HEK293 (cell line): ENCODE measurements around the gene RASGRP3.

ENCODE experiments used
- MYNN ChIP-seq: fragments of 450-650 bp; formaldehyde crosslinking; IDR thresholded peaks from 2 replicates; pipeline ENCODE4 v1.5.1; 2016; ENCODE audit warnings: missing biosample characterization, missing genetic modification characterization, borderline replicate concordance
- PRDM1 ChIP-seq: fragments of 450-650 bp; formaldehyde crosslinking; IDR thresholded peaks from 2 replicates; pipeline ENCODE4; 2016; ENCODE audit warnings: missing biosample characterization, missing genetic modification characterization
- SP7 ChIP-seq: fragments of 450-650 bp; formaldehyde crosslinking; IDR thresholded peaks from 2 replicates; pipeline ENCODE4 v1.5.1; 2016; ENCODE audit warnings: missing biosample characterization, missing genetic modification characterization
- WT1 ChIP-seq: fragments of 450-650 bp; formaldehyde crosslinking; IDR thresholded peaks from 2 replicates; pipeline ENCODE4 v1.5.1; 2016; ENCODE audit warnings: missing biosample characterization, missing genetic modification characterization
- YY1 ChIP-seq: fragments of 450-650 bp; formaldehyde crosslinking; IDR thresholded peaks from 2 replicates; pipeline ENCODE4 v1.5.1; 2018; ENCODE audit warnings: missing biosample characterization, missing genetic modification characterization
- ZBTB1 ChIP-seq: fragments of 450-650 bp; formaldehyde crosslinking; IDR thresholded peaks from 2 replicates; pipeline ENCODE4 v1.5.1; 2016; ENCODE audit warnings: missing biosample characterization, missing genetic modification characterization
- ZBTB21 ChIP-seq: fragments of 450-650 bp; formaldehyde crosslinking; IDR thresholded peaks from 2 replicates; pipeline ENCODE4 v1.5.1; 2017; ENCODE audit warnings: missing biosample characterization, missing genetic modification characterization
- ZBTB8A ChIP-seq: fragments of 450-650 bp; formaldehyde crosslinking; IDR thresholded peaks from 2 replicates; pipeline ENCODE4 v1.5.1; 2016; ENCODE audit warnings: missing biosample characterization, missing genetic modification characterization
- ZNF157 ChIP-seq: fragments of 450-650 bp; formaldehyde crosslinking; IDR thresholded peaks from 2 replicates; pipeline ENCODE4 v1.5.1; 2016; ENCODE audit warnings: missing biosample characterization, missing genetic modification characterization
- ZNF391 ChIP-seq: fragments of 450-650 bp; formaldehyde crosslinking; IDR thresholded peaks from 2 replicates; pipeline ENCODE4 v1.5.1; 2016; ENCODE audit warnings: low read depth, missing biosample characterization, missing genetic modification characterization, borderline replicate concordance
- ZNF600 ChIP-seq: fragments of 450-650 bp; formaldehyde crosslinking; IDR thresholded peaks from 2 replicates; pipeline ENCODE4 v1.5.1; 2016; ENCODE audit warnings: missing biosample characterization, missing genetic modification characterization
- ZNF660 ChIP-seq: fragments of 450-650 bp; IDR thresholded peaks from 2 replicates; pipeline ENCODE4 v1.5.1; 2018; ENCODE audit warnings: missing biosample characterization, mild to moderate bottlenecking, missing genetic modification characterization
- TF ChIP-seq, protein P1 (sequence below): fragments of 450-650 bp; formaldehyde crosslinking; IDR thresholded peaks from 2 replicates; pipeline ENCODE4 v1.5.1; 2016; ENCODE audit warnings: missing biosample characterization, missing genetic modification characterization
- TF ChIP-seq, protein P2 (sequence below): fragments of 450-650 bp; formaldehyde crosslinking; IDR thresholded peaks from 2 replicates; pipeline ENCODE4 v1.5.1; 2016; ENCODE audit warnings: missing biosample characterization, missing genetic modification characterization

DNA sequence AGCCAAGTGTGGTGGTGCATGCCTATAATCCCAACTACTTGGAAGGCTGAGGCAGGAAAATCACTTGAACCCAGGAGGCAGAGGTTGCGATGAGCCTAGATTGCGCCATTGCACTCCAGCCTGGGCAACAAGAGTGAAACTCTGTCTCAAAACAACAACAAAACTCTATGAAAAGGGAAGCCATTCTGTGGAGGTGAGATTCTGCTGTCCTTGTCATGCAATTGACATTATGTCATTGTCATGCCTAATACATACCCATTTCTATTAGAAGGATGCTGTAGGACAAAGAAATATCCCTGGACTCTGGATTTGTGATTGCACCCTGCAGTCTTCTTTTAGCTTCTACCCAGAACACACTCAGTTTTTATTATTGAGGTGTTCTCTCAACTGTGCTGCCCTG, 8.6 kb downstream of the RASGRP3 start:
- TF ChIP-seq, protein P1, sequence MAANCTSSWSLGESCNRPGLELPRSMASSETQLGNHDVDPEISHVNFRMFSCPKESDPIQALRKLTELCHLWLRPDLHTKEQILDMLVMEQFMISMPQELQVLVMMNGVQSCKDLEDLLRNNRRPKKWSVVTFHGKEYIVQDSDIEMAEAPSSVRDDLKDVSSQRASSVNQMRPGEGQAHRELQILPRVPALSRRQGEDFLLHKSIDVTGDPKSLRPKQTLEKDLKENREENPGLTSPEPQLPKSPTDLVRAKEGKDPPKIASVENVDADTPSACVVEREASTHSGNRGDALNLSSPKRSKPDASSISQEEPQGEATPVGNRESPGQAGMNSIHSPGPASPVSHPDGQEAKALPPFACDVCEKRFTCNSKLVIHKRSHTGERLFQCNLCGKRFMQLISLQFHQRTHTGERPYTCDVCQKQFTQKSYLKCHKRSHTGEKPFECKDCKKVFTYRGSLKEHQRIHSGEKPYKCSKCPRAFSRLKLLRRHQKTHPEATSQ (tag by site-specific recombination) = no peak
- no peak for TF ChIP-seq ZBTB8A (tag by site-specific recombination)
- TF ChIP-seq, protein P2, sequence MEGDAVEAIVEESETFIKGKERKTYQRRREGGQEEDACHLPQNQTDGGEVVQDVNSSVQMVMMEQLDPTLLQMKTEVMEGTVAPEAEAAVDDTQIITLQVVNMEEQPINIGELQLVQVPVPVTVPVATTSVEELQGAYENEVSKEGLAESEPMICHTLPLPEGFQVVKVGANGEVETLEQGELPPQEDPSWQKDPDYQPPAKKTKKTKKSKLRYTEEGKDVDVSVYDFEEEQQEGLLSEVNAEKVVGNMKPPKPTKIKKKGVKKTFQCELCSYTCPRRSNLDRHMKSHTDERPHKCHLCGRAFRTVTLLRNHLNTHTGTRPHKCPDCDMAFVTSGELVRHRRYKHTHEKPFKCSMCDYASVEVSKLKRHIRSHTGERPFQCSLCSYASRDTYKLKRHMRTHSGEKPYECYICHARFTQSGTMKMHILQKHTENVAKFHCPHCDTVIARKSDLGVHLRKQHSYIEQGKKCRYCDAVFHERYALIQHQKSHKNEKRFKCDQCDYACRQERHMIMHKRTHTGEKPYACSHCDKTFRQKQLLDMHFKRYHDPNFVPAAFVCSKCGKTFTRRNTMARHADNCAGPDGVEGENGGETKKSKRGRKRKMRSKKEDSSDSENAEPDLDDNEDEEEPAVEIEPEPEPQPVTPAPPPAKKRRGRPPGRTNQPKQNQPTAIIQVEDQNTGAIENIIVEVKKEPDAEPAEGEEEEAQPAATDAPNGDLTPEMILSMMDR (tag by site-specific recombination) = no peak
- TF ChIP-seq ZNF660 = no peak
- no peak for TF ChIP-seq ZBTB1 (tag by site-specific recombination)
- no peak for TF ChIP-seq YY1 (tag by site-specific recombination)
- TF ChIP-seq PRDM1 = no peak
- TF ChIP-seq ZBTB21 (tag by site-specific recombination) = no peak
- no peak for TF ChIP-seq SP7 (tag by site-specific recombination)
- no peak for TF ChIP-seq MYNN (tag by site-specific recombination)
- no peak for TF ChIP-seq WT1 (tag by site-specific recombination)
- TF ChIP-seq ZNF391 (tag by site-specific recombination) = no peak
- no peak for TF ChIP-seq ZNF600 (tag by site-specific recombination)
- TF ChIP-seq ZNF157 = no peak
